Renal cortical epithelial cell (primary cell): Measurements from ENCODE around the gene ZNF547. TPM values are rescaled to one million over a fixed set of nuclear protein-coding genes. Genes with fewer than 3 reads are reported as not detected.

Experiments
- DNase-seq: peaks from one replicate; pipeline ENCODE4 v3.0.0-alpha.2; 2011; ENCODE audit warnings: low read depth
- total RNA-seq: library from RNA; depleted of rRNA; stranded (reverse); fragments of >200 nt; gene quantifications from 2 replicates; pipeline ENCODE4 v1.2.3, GENCODE V29; 2014

Gene ZNF547
- total RNA-seq, result 1.9 and 7.3 TPM in 2 replicates

GRCh38 chr19:57362997-57363687 is at the start of gene ZNF547, which contains the start of gene TRAPPC2B:
Gene ZNF547, plus strand, starts transcription at chr19:57363551. Its CDS starts 5,005 bp downstream, at chr19:57368556.
Gene TRAPPC2B, plus strand, starts transcription at chr19:57363551. Its CDS starts 1,283 bp downstream, at chr19:57364834.
- peak; percentile 98 for DNase-seq

- DNase-seq, result no peak
Measured at GRCh38 chr19:57314146-57314545, 49.2 kb upstream of the ZNF547 start.

GRCh38 chr19:57317503-57317902 is 45.8 kb upstream of the ZNF547 start:
- no peak for DNase-seq

- no peak for DNase-seq
Measured at GRCh38 chr19:57319869-57320179, 43.5 kb upstream of the ZNF547 start.

GRCh38 chr19:57320180-57321084 is 42.9 kb upstream of the ZNF547 start, which contains the start of gene ZNF543:
Gene ZNF543, plus strand, starts transcription at chr19:57320472. Its CDS starts 382 bp downstream, at chr19:57320854.
- peak; percentile 87 for DNase-seq

- no peak for DNase-seq
Measured at GRCh38 chr19:57321116-57321515, 42.2 kb upstream of the ZNF547 start.

- DNase-seq, result no peak
Measured at GRCh38 chr19:57321751-57322150, 41.6 kb upstream of the ZNF547 start.

GRCh38 chr19:57324992-57325391 is 38.4 kb upstream of the ZNF547 start:
- no peak for DNase-seq

- DNase-seq, result no peak
Measured at GRCh38 chr19:57327993-57328392, 35.4 kb upstream of the ZNF547 start.

- no peak for DNase-seq
Measured at GRCh38 chr19:57334191-57334590, 29.2 kb upstream of the ZNF547 start.

GRCh38 chr19:57338877-57339276 is 24.5 kb upstream of the ZNF547 start:
- no peak for DNase-seq

GRCh38 chr19:57342582-57342981 is 20.8 kb upstream of the ZNF547 start:
- DNase-seq, result no peak

- DNase-seq, result no peak
Measured at GRCh38 chr19:57348136-57348535, 15.2 kb upstream of the ZNF547 start.

GRCh38 chr19:57350877-57351805 is 12.2 kb upstream of the ZNF547 start, which contains the start of gene ZNF304:
Gene ZNF304, plus strand, starts transcription at chr19:57351271. Its CDS starts 394 bp downstream, at chr19:57351665.
- peak; percentile 90 for DNase-seq

GRCh38 chr19:57351867-57352266 is 11.5 kb upstream of the ZNF547 start:
- DNase-seq, result no peak

GRCh38 chr19:57355916-57356315 is 7.4 kb upstream of the ZNF547 start:
- DNase-seq, result no peak

- DNase-seq, result no peak
Measured at GRCh38 chr19:57357406-57357805, 5.9 kb upstream of the ZNF547 start.

- DNase-seq, result no peak
Measured at GRCh38 chr19:57359300-57359699, 4.1 kb upstream of the ZNF547 start.

GRCh38 chr19:57362419-57362818 is 932 bp upstream of the ZNF547 start:
- no peak for DNase-seq

GRCh38 chr19:57363688-57364181 is 384 bp downstream of the ZNF547 start:
- no peak for DNase-seq

- DNase-seq, result no peak
Measured at GRCh38 chr19:57366776-57367175, 3.4 kb downstream of the ZNF547 start.
